CD4-positive, CD25-positive, alpha-beta regulatory T cell (primary cell): ENCODE results near the gene ABCF3. TPM values are rescaled to one million over a fixed set of nuclear protein-coding genes. Genes with fewer than 3 reads are reported as not detected.

Experiments
- ATAC-seq, 2 donors: fragments of 150-1000 bp; cut with Tn5 transposase; one replicate each; pipeline ENCODE4 v1.10.0; 2021; ENCODE audit warnings: low read depth in 2 of 2, moderate number of reproducible peaks in 2 of 2, moderate library complexity in 1 of 2
- DNase-seq, 3 donors: peaks; one replicate each; pipeline versions ENCODE4 v3.0.0 to v3.0.0-alpha.2; 2012 to 2022; ENCODE audit warnings: mixed read lengths in 1 of 3
- H3K27ac ChIP-seq: one replicate; pipeline ENCODE4 v1.7.0; 2013; ENCODE audit warnings: mild to moderate bottlenecking, low read length; ENCODE audit not compliant: insufficient read depth, poor library complexity, severe bottlenecking
- H3K27me3 ChIP-seq: one replicate; pipeline ENCODE4 v1.7.0; 2013; ENCODE audit warnings: low read length; ENCODE audit not compliant: control insufficient read depth, insufficient read depth
- H3K36me3 ChIP-seq: one replicate; pipeline ENCODE4 v1.7.0; 2013; ENCODE audit warnings: mild to moderate bottlenecking, low read length, moderate library complexity; ENCODE audit not compliant: control insufficient read depth, insufficient read depth
- H3K4me1 ChIP-seq: 2 replicates; pipeline ENCODE4 v1.7.0; 2013; ENCODE audit warnings: mild to moderate bottlenecking, low read length; ENCODE audit not compliant: insufficient read depth, control insufficient read depth, poor library complexity, severe bottlenecking
- H3K4me3 ChIP-seq: one replicate; pipeline ENCODE4 v1.7.0; 2013; ENCODE audit warnings: low read depth, mild to moderate bottlenecking, low read length, moderate library complexity
- H3K9me3 ChIP-seq, 2 experiments: 1 replicate in 1 of 2; 2 replicates in 1 of 2; pipeline ENCODE4 v1.7.0; 2013; ENCODE audit warnings: low read length in 2 of 2, mild to moderate bottlenecking in 1 of 2, moderate library complexity in 1 of 2; ENCODE audit not compliant: control insufficient read depth in 2 of 2
- H3K27ac Mint-ChIP-seq, 3 donors: one replicate each; pipeline ENCODE4 v1.8.0; 2020 to 2022; ENCODE audit warnings: mild to moderate bottlenecking in 3 of 3, mixed read lengths in 3 of 3, moderate library complexity in 2 of 3
- H3K27me3 Mint-ChIP-seq: one replicate; pipeline ENCODE4 v1.8.0; 2022; ENCODE audit warnings: mild to moderate bottlenecking, mixed read lengths
- H3K36me3 Mint-ChIP-seq: one replicate; pipeline ENCODE4 v1.8.0; 2020; ENCODE audit warnings: mixed read lengths
- H3K4me1 Mint-ChIP-seq, 4 donors: one replicate each; pipeline ENCODE4 v1.8.0; 2020 to 2022; ENCODE audit warnings: mixed read lengths in 4 of 4, mild to moderate bottlenecking in 1 of 4
- H3K4me3 Mint-ChIP-seq, 4 donors: one replicate each; pipeline ENCODE4 v1.8.0; 2020 to 2022; ENCODE audit warnings: mild to moderate bottlenecking in 4 of 4, mixed read lengths in 4 of 4, moderate library complexity in 3 of 4
- H3K9me3 Mint-ChIP-seq, 7 donors: one replicate each; pipeline ENCODE4 v1.8.0; 2020 to 2022; ENCODE audit warnings: mixed read lengths in 7 of 7, mild to moderate bottlenecking in 3 of 7, moderate library complexity in 2 of 7
- polyA plus RNA-seq, 4 donors: library from polyadenylated mRNA; unstranded; fragments of 300-500 nt; fragmentation: Illumina TruSeq; gene quantifications; one replicate each; pipeline ENCODE4 v1.2.3, GENCODE V29; 2021
- total RNA-seq: library from RNA; stranded (reverse); gene quantifications from one replicate; pipeline ENCODE4 v1.2.3, GENCODE V29; 2022

Gene ABCF3
- total and polyA plus RNA-seq, 5 donors from 2014 or later, result 38.6 to 128 (median 41.1) TPM

DNA sequence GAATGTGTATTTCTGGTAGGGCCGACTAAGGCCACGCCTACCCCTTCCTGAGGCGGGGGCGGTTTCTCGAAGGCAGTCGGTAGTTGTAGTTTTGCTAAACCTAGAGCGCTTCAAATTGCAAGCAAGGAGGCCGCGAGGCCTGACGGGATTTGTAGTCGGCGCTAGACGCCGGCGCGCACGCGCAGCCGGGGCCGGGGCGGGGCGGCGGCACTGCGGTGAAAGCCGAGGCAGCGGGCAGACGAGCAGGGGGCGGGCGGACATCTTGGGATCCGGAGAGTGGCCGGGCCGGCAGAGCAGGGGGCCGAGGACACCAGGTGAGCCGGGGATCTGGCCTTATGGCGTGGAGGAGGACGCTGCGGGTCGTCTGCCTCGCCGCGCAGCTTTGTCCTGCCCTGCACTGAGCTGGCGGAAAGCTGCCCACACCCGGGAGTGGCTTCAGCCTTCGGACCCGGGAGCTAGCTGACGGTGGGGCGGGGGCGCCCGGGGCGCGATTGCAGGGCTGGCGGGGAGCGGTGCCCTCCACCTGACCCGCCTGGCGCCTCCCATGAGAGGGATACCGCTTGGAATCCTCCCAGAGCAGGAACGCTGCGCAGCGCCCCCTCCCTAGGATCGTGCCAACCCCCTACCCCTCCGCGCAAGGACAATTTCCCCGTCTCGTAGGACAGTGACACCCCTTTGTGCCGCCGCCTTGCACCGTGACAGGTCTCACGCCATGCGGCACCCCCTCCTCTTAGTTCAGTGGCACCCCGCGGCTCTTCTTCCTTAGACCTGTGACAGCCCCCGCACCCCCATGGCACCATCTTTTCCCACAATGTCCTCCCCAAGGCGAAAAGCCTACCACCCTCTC lies 11.1 kb upstream of the ABCF3 start, which contains the start of gene AP2M1:
Gene AP2M1 (plus strand): TSS at position 210 of the 847 bp plus-strand sequence. CDS start 2,139 bp downstream, outside the sequence.
- H3K27ac Mint-ChIP-seq, result peak within 1 kb of the TSS; percentile 82 to 93 (median 88)
- peaks cover 5% of the 10 kb centered on the region for H3K27me3 Mint-ChIP-seq
- Histone ChIP-seq H3K4me3 (peak within 1 kb of the TSS; percentile 78), H3K9me3 (no peaks in the 10 kb centered on the region), H3K4me1 (peaks cover 29% of the 10 kb centered on the region), H3K27ac (peak within 1 kb of the TSS; percentile 77), H3K27me3 (no peaks in the 10 kb centered on the region), H3K36me3 (peaks cover 23% of the 10 kb centered on the region)
- H3K36me3 Mint-ChIP-seq, result peaks cover 27% of the 10 kb centered on the region
- H3K4me1 Mint-ChIP-seq, result peaks cover 4 to 45% (median 29%) of the 10 kb centered on the region in 4 donors
- H3K9me3 Mint-ChIP-seq, result peaks cover 0 to 2% (median 0%) of the 10 kb centered on the region in 7 donors
- DNase-seq (peak; percentile 96 to 98 (median 98)), ATAC-seq (peak; percentile 98)
- peak within 1 kb of the TSS; percentile 96 to 98 (median 98) for H3K4me3 Mint-ChIP-seq

DNA sequence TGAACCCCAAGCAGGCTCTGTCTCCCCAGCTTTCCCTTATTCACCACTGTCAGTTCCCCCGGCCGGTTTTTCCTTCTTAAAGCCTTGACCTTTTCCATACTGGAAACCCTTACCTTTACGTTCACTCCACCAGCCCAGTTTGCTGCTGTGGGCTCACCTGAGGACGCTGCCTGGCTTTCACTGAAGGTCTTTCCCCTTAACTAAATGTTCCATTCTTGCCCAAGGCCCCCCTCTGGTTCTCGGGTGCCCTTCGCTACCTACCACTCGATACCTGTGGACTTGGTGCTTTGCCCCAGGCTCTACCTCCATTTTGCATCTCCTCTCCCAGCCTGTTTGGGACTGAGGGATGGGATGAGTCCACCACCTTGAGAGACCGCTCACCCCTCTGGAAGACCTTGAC lies 10.5 kb upstream of the ABCF3 start:
- peaks cover 0 to 2% (median 0%) of the 10 kb centered on the region in 7 donors for H3K9me3 Mint-ChIP-seq
- H3K27ac ChIP-seq, result peak overlapping the region; percentile 77
- no peaks in the 10 kb centered on the region for H3K9me3 ChIP-seq
- ATAC-seq (no peak), DNase-seq (no peak)
- peaks cover 4 to 45% (median 29%) of the 10 kb centered on the region in 4 donors for H3K4me1 Mint-ChIP-seq
- peak overlapping the region; percentile 78 for H3K4me3 ChIP-seq
- peaks cover 29% of the 10 kb centered on the region for H3K4me1 ChIP-seq
- peak overlapping the region; percentile 34 to 93 (median 88) for H3K27ac Mint-ChIP-seq
- H3K27me3 Mint-ChIP-seq, result peaks cover 5% of the 10 kb centered on the region
- H3K36me3 ChIP-seq, result peaks cover 30% of the 10 kb centered on the region
- H3K36me3 Mint-ChIP-seq, result peaks cover 33% of the 10 kb centered on the region
- peak overlapping the region; percentile 96 to 98 (median 98) for H3K4me3 Mint-ChIP-seq
- no peaks in the 10 kb centered on the region for H3K27me3 ChIP-seq

DNA sequence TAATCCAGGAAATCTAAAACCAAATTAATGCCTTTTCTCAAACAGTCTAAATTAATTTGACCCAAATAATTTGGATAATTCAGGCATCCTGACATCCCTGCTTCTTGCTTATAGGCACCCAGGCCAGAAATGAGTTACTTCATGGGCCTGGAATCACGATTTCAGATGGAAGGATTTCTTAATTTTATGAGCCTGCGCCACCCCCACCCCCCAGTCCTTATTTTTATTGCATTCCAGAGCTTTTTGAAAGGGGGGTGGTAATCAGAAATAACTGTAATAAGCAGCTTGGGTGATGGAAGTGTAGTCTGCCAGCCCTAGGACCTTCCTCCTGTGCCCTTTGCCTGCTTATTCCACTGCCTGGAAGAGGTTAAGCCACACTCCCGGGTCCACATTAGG lies 10.0 kb upstream of the ABCF3 start:
- no peak for DNase-seq
- peaks cover 5% of the 10 kb centered on the region for H3K27me3 Mint-ChIP-seq

DNA sequence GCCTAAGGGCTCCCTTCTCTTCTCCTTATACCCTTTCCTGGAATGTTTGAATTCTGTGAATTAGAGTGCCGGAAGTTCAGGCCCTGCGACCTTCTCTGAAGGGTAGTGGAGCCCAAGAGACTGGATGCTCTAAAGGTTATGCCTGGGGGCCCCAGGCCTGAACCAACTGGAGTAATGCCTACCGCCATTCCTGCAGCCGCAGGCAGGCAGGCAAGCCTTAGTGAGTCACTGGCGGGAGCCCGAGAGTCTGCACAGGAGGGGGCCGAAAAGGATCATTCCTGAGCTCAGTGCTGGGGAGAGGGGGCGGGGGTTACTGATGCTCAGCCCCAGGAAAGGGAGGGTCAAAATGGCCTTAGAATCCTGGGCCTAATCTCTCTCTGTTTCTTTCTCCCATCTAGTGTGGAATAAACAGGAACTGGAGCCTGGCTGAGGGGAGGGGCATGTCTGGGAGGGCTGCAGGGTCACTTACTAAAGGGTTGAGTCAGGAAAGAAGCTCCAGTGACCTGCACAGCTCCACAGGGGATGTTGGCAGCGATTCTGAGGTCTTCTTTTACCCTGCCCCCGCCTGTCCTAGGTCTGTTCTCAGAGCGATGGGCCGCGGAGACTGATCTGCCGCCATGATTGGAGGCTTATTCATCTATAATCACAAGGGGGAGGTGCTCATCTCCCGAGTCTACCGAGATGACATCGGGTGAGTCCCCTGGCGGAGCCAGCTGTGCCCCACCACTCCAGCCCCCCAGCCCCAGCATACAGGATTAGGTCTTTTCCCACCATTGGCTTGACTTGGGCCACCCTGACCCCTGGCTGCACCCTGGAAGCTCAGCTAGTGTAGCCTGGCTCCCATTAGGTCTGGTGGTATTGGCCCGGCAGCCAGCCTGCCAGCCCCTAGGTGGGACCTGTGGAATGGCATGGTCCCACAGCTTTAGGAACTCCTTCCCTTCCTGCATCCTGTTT lies 9.3 kb upstream of the ABCF3 start:
- no peak overlapping the region for H3K27ac ChIP-seq
- H3K4me3 ChIP-seq, result peak overlapping the region; percentile 78
- H3K9me3 ChIP-seq, result no peaks in the 10 kb centered on the region
- H3K27me3 ChIP-seq, result no peaks in the 10 kb centered on the region
- H3K36me3 ChIP-seq, result peaks cover 41% of the 10 kb centered on the region
- peaks cover 36% of the 10 kb centered on the region for H3K36me3 Mint-ChIP-seq
- ATAC-seq (no peak), DNase-seq (no peak)
- H3K4me1 Mint-ChIP-seq, result peaks cover 4 to 45% (median 29%) of the 10 kb centered on the region in 4 donors
- H3K27ac Mint-ChIP-seq, result peak overlapping the region in 1 of 3 donors; percentile 36
- peaks cover 0 to 2% (median 0%) of the 10 kb centered on the region in 7 donors for H3K9me3 Mint-ChIP-seq
- peaks cover 29% of the 10 kb centered on the region for H3K4me1 ChIP-seq
- peaks cover 5% of the 10 kb centered on the region for H3K27me3 Mint-ChIP-seq
- peak overlapping the region; percentile 96 to 98 (median 98) for H3K4me3 Mint-ChIP-seq

More for the DNA sequence above, 10.0 kb upstream of the ABCF3 start:
- Histone ChIP-seq H3K4me1 (peaks cover 29% of the 10 kb centered on the region), H3K27me3 (no peaks in the 10 kb centered on the region), H3K4me3 (peak overlapping the region; percentile 78), H3K27ac (no peak overlapping the region), H3K36me3 (peaks cover 34% of the 10 kb centered on the region), H3K9me3 (no peaks in the 10 kb centered on the region)
- Mint-ChIP-seq H3K27ac (peak overlapping the region; percentile 34 to 88 (median 36)), H3K36me3 (peaks cover 35% of the 10 kb centered on the region), H3K9me3 (peaks cover 0 to 2% (median 0%) of the 10 kb centered on the region in 7 donors), H3K4me1 (peaks cover 4 to 45% (median 29%) of the 10 kb centered on the region in 4 donors), H3K4me3 (peak overlapping the region; percentile 96 to 98 (median 98))
- ATAC-seq, result no peak

DNA sequence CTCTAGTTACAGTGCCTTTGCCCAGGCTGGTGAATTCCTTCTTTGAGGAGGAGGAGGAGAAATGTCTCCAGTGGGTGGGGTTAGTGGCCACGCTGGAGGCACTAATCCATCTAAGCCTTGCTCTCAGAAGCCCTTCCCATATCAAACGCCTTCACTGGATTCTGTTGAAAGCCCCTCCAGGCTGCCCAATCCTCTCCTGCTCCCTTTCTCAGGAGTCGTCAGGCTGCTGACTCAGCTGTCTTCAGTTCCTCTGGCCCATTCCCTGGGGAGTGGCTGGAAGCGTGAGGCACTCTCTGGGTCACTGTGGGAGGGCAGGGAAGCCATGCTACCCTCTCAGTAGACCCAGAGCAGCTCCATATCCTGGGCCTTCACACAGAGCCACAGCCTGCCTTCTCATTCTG lies 8.7 kb upstream of the ABCF3 start:
- ATAC-seq (no peak), DNase-seq (no peak)
- Mint-ChIP-seq H3K4me3 (peak overlapping the region; percentile 43 to 98 (median 62)), H3K9me3 (peaks cover 0 to 2% (median 0%) of the 10 kb centered on the region in 7 donors), H3K36me3 (peaks cover 39% of the 10 kb centered on the region), H3K4me1 (peaks cover 4 to 45% (median 29%) of the 10 kb centered on the region in 4 donors), H3K27me3 (peaks cover 5% of the 10 kb centered on the region), H3K27ac (no peak overlapping the region)
- Histone ChIP-seq H3K27me3 (no peaks in the 10 kb centered on the region), H3K4me1 (peaks cover 29% of the 10 kb centered on the region), H3K9me3 (no peaks in the 10 kb centered on the region), H3K36me3 (peaks cover 48% of the 10 kb centered on the region), H3K4me3 (no peak overlapping the region), H3K27ac (no peak overlapping the region)

DNA sequence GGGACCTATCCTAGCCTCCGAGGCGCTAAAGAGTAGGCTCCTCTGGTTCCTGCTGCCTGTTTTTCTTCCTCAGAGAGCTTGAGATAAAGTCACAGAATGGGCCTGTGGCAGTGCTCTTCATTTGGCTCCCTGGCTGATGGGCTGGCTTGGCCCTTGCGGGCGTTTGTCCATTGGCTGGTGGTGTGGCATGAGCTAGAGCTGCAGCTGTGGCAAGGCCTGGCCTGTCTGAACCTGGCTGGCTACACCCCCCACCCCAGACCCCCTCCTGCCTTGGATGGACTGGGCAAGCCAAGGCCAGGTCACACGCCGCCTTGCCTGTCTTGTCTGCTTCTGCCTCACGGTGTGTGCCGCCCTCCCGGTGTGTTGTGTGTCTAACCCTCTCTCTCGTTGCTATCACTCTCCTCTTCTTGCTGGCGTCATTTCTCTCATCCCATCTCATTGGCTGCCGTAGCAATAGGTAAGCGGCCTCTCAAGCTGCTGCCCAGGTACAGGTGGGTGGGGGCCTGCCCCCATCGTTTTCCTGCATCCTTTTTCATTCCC lies 8.2 kb upstream of the ABCF3 start:
- H3K36me3 Mint-ChIP-seq, result peaks cover 44% of the 10 kb centered on the region
- ATAC-seq (no peak), DNase-seq (no peak)
- no peak overlapping the region for H3K27ac ChIP-seq
- H3K4me3 ChIP-seq, result no peak overlapping the region
- H3K27ac Mint-ChIP-seq, result no peak overlapping the region
- no peaks in the 10 kb centered on the region for H3K27me3 ChIP-seq
- no peaks in the 10 kb centered on the region for H3K9me3 ChIP-seq
- H3K36me3 ChIP-seq, result peaks cover 53% of the 10 kb centered on the region
- H3K9me3 Mint-ChIP-seq, result peaks cover 0 to 2% (median 0%) of the 10 kb centered on the region in 7 donors
- H3K4me1 ChIP-seq, result peaks cover 29% of the 10 kb centered on the region
- peaks cover 5% of the 10 kb centered on the region for H3K27me3 Mint-ChIP-seq
- peak overlapping the region; percentile 58 to 81 (median 64) for H3K4me3 Mint-ChIP-seq
- peaks cover 2 to 45% (median 28%) of the 10 kb centered on the region in 4 donors for H3K4me1 Mint-ChIP-seq
